KBM-7 (cell line): Measurements from ENCODE around the gene SOS2.

Experiments
- DNase-seq: peaks from one replicate; pipeline ENCODE4 v3.0.0-alpha.2; 2015
- in situ Hi-C: fragments of 300-500 bp; cut with MboI; formaldehyde crosslinking; loops from 2 replicates; pipeline ENCODE4 v1.14.3; 2020; ENCODE audit warnings: low sequenced_read_pairs, low pct_unique_long_range_greater_than_20kb, mixed read lengths

SOS2 gene

GRCh38 chr14:50231475-50232275 is at the start of gene SOS2:
SOS2 (minus strand) TSS chr14:50231578; CDS start chr14:50231283, 295 bp downstream.
- peak; percentile 88 for DNase-seq
- in situ Hi-C loops = no loop called here

GRCh38 chr14:50272498-50272897 is 41.1 kb upstream of the SOS2 start:
- in situ Hi-C loops = no loop called here
- DNase-seq = no peak

GRCh38 chr14:50270932-50271331 is 39.6 kb upstream of the SOS2 start:
- in situ Hi-C loops = no loop called here
- DNase-seq = no peak

- in situ Hi-C loops = no loop called here
- no peak for DNase-seq
These were observed 33.7 kb upstream of the SOS2 start for GRCh38 chr14:50265029-50265428.

GRCh38 chr14:50263321-50263720 is 31.9 kb upstream of the SOS2 start:
- DNase-seq = no peak
- in situ Hi-C loops = no loop called here

GRCh38 chr14:50262865-50263264 is 31.5 kb upstream of the SOS2 start:
- DNase-seq = no peak
- in situ Hi-C loops = no loop called here

GRCh38 chr14:50260511-50260910 is 29.1 kb upstream of the SOS2 start:
- DNase-seq = peak; percentile 49
- in situ Hi-C loops = no loop called here

- no peak for DNase-seq
- in situ Hi-C loops = no loop called here
These were observed 28.7 kb upstream of the SOS2 start for GRCh38 chr14:50260072-50260471.

- in situ Hi-C loops = no loop called here
- DNase-seq = no peak
These were observed 26.4 kb upstream of the SOS2 start for GRCh38 chr14:50257732-50258131.

GRCh38 chr14:50254248-50254647 is 22.9 kb upstream of the SOS2 start:
- in situ Hi-C loops = no loop called here
- DNase-seq = no peak

- no peak for DNase-seq
- in situ Hi-C loops = no loop called here
These were observed 17.9 kb upstream of the SOS2 start for GRCh38 chr14:50249136-50249775.

- in situ Hi-C loops = no loop called here
- no peak for DNase-seq
These were observed 15.9 kb upstream of the SOS2 start for GRCh38 chr14:50247245-50247644.

- DNase-seq = no peak
- in situ Hi-C loops = no loop called here
These were observed 11.4 kb upstream of the SOS2 start for GRCh38 chr14:50242566-50243310.

- DNase-seq = no peak
- in situ Hi-C loops = no loop called here
These were observed 10.7 kb upstream of the SOS2 start for GRCh38 chr14:50242096-50242495.

- peak; percentile 85 for DNase-seq
- in situ Hi-C loops = no loop called here
These were observed 6.0 kb upstream of the SOS2 start for GRCh38 chr14:50237427-50237826.

- in situ Hi-C loops = no loop called here
- DNase-seq = no peak
These were observed 2.5 kb upstream of the SOS2 start for GRCh38 chr14:50233951-50234250.

- no peak for DNase-seq
- in situ Hi-C loops = no loop called here
These were observed 2.0 kb upstream of the SOS2 start for GRCh38 chr14:50233166-50233950.

- no peak for DNase-seq
- in situ Hi-C loops = no loop called here
These were observed 881 bp upstream of the SOS2 start for GRCh38 chr14:50232276-50232642.

- in situ Hi-C loops = no loop called here
- peak; percentile 79 for DNase-seq
These were observed 490 bp downstream of the SOS2 start for GRCh38 chr14:50230701-50231474.
